ENCODE results near the gene CABCOCO1.

- TF ChIP-seq, protein P1, sequence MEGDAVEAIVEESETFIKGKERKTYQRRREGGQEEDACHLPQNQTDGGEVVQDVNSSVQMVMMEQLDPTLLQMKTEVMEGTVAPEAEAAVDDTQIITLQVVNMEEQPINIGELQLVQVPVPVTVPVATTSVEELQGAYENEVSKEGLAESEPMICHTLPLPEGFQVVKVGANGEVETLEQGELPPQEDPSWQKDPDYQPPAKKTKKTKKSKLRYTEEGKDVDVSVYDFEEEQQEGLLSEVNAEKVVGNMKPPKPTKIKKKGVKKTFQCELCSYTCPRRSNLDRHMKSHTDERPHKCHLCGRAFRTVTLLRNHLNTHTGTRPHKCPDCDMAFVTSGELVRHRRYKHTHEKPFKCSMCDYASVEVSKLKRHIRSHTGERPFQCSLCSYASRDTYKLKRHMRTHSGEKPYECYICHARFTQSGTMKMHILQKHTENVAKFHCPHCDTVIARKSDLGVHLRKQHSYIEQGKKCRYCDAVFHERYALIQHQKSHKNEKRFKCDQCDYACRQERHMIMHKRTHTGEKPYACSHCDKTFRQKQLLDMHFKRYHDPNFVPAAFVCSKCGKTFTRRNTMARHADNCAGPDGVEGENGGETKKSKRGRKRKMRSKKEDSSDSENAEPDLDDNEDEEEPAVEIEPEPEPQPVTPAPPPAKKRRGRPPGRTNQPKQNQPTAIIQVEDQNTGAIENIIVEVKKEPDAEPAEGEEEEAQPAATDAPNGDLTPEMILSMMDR (IDR thresholded peaks at IDR 0.05), result no peak
- no peak for TF ChIP-seq EP300 (IDR thresholded peaks at IDR 0.05)
Observed at GRCh38 chr10:61801484-61801883, 138.8 kb downstream of the CABCOCO1 start.

All from sigmoid colon (tissue), 4 donors.